ENCODE measurements around the gene MAP3K12. TPM values are rescaled to one million over a fixed set of nuclear protein-coding genes. Genes with fewer than 3 reads are reported as not detected.
"Not testable (repeated sequence)": the region's sequence is repeated elsewhere in the genome, so short reads cannot be mapped to it uniquely, and the experiment has no call there.

MAP3K12 gene
- total RNA-seq, 1 donor from 2014 or later = 32.9 TPM

- TF ChIP-seq CTCF (conservative IDR thresholded peaks at IDR 0.05) = no peak
- H3K9me3 Mint-ChIP-seq = no peaks in the 10 kb centered on the region
- peak overlapping the region; percentile 69 for H3K4me3 Mint-ChIP-seq
- no peak for DNase-seq (ENCODE audit: low read depth, low spot score)
- H3K27me3 Mint-ChIP-seq (ENCODE audit: low read depth) = no peaks in the 10 kb centered on the region
- H3K36me3 Mint-ChIP-seq (ENCODE audit: low read depth) = no peaks in the 10 kb centered on the region
- H3K27ac Mint-ChIP-seq (ENCODE audit: unreplicated experiment) = no peak overlapping the region
- peaks cover 25% of the 10 kb centered on the region for H3K4me1 Mint-ChIP-seq
Measured at GRCh38 chr12:53443955-53444354, 55.3 kb downstream of the MAP3K12 start.

- peak; percentile 96 for DNase-seq (ENCODE audit: low read depth, low spot score)
- peaks cover 25% of the 10 kb centered on the region for H3K4me1 Mint-ChIP-seq
- H3K36me3 Mint-ChIP-seq (ENCODE audit: low read depth) = no peaks in the 10 kb centered on the region
- peak within 1 kb of the TSS; percentile 97 for H3K27ac Mint-ChIP-seq (ENCODE audit: unreplicated experiment)
- no peaks in the 10 kb centered on the region for H3K27me3 Mint-ChIP-seq (ENCODE audit: low read depth)
- H3K9me3 Mint-ChIP-seq = no peaks in the 10 kb centered on the region
- TF ChIP-seq CTCF (conservative IDR thresholded peaks at IDR 0.05) = no peak
- peak within 1 kb of the TSS; percentile 92 for H3K4me3 Mint-ChIP-seq
Measured at GRCh38 chr12:53441040-53441833, 58.0 kb downstream of the MAP3K12 start, which contains the start of gene PRR13. PRR13 (plus strand) TSS chr12:53441734; CDS start chr12:53442715, 981 bp downstream.

- not testable (repeated sequence) for H3K27ac Mint-ChIP-seq (ENCODE audit: unreplicated experiment); DNase-seq (ENCODE audit: low read depth, low spot score); H3K27me3 Mint-ChIP-seq (ENCODE audit: low read depth); H3K9me3 Mint-ChIP-seq; H3K36me3 Mint-ChIP-seq (ENCODE audit: low read depth)
- Mint-ChIP-seq H3K4me3 (peak overlapping the region; percentile 69), H3K4me1 (peaks cover 25% of the 10 kb centered on the region)
Measured at GRCh38 chr12:53439582-53439981, 59.7 kb downstream of the MAP3K12 start.

- not testable (repeated sequence) for H3K9me3 Mint-ChIP-seq; H3K27me3 Mint-ChIP-seq (ENCODE audit: low read depth); H3K4me3 Mint-ChIP-seq; H3K4me1 Mint-ChIP-seq; H3K27ac Mint-ChIP-seq (ENCODE audit: unreplicated experiment); H3K36me3 Mint-ChIP-seq (ENCODE audit: low read depth); DNase-seq (ENCODE audit: low read depth, low spot score)
Measured at GRCh38 chr12:53435326-53435725, 63.9 kb downstream of the MAP3K12 start.

GRCh38 chr12:53431187-53431586 is 68.1 kb downstream of the MAP3K12 start:
- no peak overlapping the region for H3K4me3 Mint-ChIP-seq
- H3K9me3 Mint-ChIP-seq = no peaks in the 10 kb centered on the region
- TF ChIP-seq CTCF (conservative IDR thresholded peaks at IDR 0.05) = no peak
- no peaks in the 10 kb centered on the region for H3K27me3 Mint-ChIP-seq (ENCODE audit: low read depth)
- DNase-seq (ENCODE audit: low read depth, low spot score) = no peak
- H3K36me3 Mint-ChIP-seq (ENCODE audit: low read depth) = no peaks in the 10 kb centered on the region
- no peaks in the 10 kb centered on the region for H3K4me1 Mint-ChIP-seq
- H3K27ac Mint-ChIP-seq (ENCODE audit: unreplicated experiment) = peak overlapping the region; percentile 17

GRCh38 chr12:53430116-53430515 is 69.1 kb downstream of the MAP3K12 start:
- no peak for TF ChIP-seq CTCF (conservative IDR thresholded peaks at IDR 0.05)
- H3K9me3 Mint-ChIP-seq = no peaks in the 10 kb centered on the region
- no peak overlapping the region for H3K4me3 Mint-ChIP-seq
- H3K36me3 Mint-ChIP-seq (ENCODE audit: low read depth) = no peaks in the 10 kb centered on the region
- H3K27ac Mint-ChIP-seq (ENCODE audit: unreplicated experiment) = no peak overlapping the region
- H3K27me3 Mint-ChIP-seq (ENCODE audit: low read depth) = no peaks in the 10 kb centered on the region
- DNase-seq (ENCODE audit: low read depth, low spot score) = no peak
- no peaks in the 10 kb centered on the region for H3K4me1 Mint-ChIP-seq

Other genes with a start within 250 kb of the MAP3K12 start
- 56.3 and 65.8 TPM in 2 replicates for gene ESPL1, start 231.2 kb downstream of the MAP3K12 start, total RNA-seq
- gene PFDN5, start 203.9 kb downstream of the MAP3K12 start, total RNA-seq = 324 and 326 TPM in 2 replicates
- gene MYG1, start 199.8 kb downstream of the MAP3K12 start, total RNA-seq = 67.1 and 72.7 TPM in 2 replicates
- 94.1 and 95.1 TPM in 2 replicates for gene AAAS, start 177.8 kb downstream of the MAP3K12 start, total RNA-seq
- 0.07 TPM in 1 of 2 replicates, not detected in the other for gene SP7, start 163.1 kb downstream of the MAP3K12 start, total RNA-seq
- gene SP1, start 119.3 kb downstream of the MAP3K12 start, total RNA-seq = 88.1 and 96.0 TPM in 2 replicates
- not detected in 2 replicates for gene AMHR2, start 75.6 kb downstream of the MAP3K12 start, total RNA-seq
- gene PRR13, start 57.7 kb downstream of the MAP3K12 start, total RNA-seq = 82.8 and 89.1 TPM in 2 replicates
- 1,351 and 1,375 TPM in 2 replicates for gene PCBP2, start 47.4 kb downstream of the MAP3K12 start, total RNA-seq
- gene TARBP2, start 1.8 kb upstream of the MAP3K12 start, total RNA-seq = 66.6 and 73.1 TPM in 2 replicates
- gene NPFF, start 8.0 kb upstream of the MAP3K12 start, total RNA-seq = 0.73 TPM in 1 of 2 replicates, not detected in the other
- 32.5 and 37.4 TPM in 2 replicates for gene ATF7, start 126.9 kb upstream of the MAP3K12 start, total RNA-seq
- 596 and 603 TPM in 2 replicates for gene ATP5MC2, start 176.6 kb upstream of the MAP3K12 start, total RNA-seq
- gene CALCOCO1, start 228.0 kb upstream of the MAP3K12 start, total RNA-seq = 32.0 and 34.0 TPM in 2 replicates